ENCODE results near the gene DPPA3. TPM values are rescaled to one million over a fixed set of nuclear protein-coding genes. Genes with fewer than 3 reads are reported as not detected.
"Not testable (repeated sequence)": the region's sequence is repeated elsewhere in the genome, so short reads cannot be mapped to it uniquely, and the experiment has no call there.

DPPA3 gene
- total RNA-seq, 1 donor = not detected

- H3K27ac ChIP-seq (ENCODE audit: low read depth, low read length) = no peak overlapping the region
- no peaks in the 10 kb centered on the region for H3K27me3 ChIP-seq (ENCODE audit: insufficient read depth, low read length)
- no peak overlapping the region for H3K4me3 ChIP-seq (ENCODE audit: insufficient read depth, low read length)
- H3K4me2 ChIP-seq (ENCODE audit: insufficient read depth, low read length) = no peak overlapping the region
- TF ChIP-seq, protein P1, sequence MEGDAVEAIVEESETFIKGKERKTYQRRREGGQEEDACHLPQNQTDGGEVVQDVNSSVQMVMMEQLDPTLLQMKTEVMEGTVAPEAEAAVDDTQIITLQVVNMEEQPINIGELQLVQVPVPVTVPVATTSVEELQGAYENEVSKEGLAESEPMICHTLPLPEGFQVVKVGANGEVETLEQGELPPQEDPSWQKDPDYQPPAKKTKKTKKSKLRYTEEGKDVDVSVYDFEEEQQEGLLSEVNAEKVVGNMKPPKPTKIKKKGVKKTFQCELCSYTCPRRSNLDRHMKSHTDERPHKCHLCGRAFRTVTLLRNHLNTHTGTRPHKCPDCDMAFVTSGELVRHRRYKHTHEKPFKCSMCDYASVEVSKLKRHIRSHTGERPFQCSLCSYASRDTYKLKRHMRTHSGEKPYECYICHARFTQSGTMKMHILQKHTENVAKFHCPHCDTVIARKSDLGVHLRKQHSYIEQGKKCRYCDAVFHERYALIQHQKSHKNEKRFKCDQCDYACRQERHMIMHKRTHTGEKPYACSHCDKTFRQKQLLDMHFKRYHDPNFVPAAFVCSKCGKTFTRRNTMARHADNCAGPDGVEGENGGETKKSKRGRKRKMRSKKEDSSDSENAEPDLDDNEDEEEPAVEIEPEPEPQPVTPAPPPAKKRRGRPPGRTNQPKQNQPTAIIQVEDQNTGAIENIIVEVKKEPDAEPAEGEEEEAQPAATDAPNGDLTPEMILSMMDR (IDR thresholded peaks at IDR 0.05; ENCODE audit: extremely low read depth, low read depth, low read length) = no peak
- no peaks in the 10 kb centered on the region for H3K79me2 ChIP-seq (ENCODE audit: insufficient read depth, low read length)
- H3K36me3 ChIP-seq (ENCODE audit: insufficient read depth, low read length) = no peaks in the 10 kb centered on the region
- DNase-seq (ENCODE audit: insufficient read length, low spot score, missing footprints) = no peak
- no peak overlapping the region for H2AFZ ChIP-seq (ENCODE audit: low read length)
- H3K9me3 ChIP-seq (ENCODE audit: low read depth, low read length) = no peaks in the 10 kb centered on the region
- H4K20me1 ChIP-seq (ENCODE audit: insufficient read depth, low read length) = no peaks in the 10 kb centered on the region
- no peaks in the 10 kb centered on the region for H3K4me1 ChIP-seq (ENCODE audit: insufficient read depth, low read length)
Observed at GRCh38 chr12:7751394-7751793, 40.2 kb downstream of the DPPA3 start.

DNA sequence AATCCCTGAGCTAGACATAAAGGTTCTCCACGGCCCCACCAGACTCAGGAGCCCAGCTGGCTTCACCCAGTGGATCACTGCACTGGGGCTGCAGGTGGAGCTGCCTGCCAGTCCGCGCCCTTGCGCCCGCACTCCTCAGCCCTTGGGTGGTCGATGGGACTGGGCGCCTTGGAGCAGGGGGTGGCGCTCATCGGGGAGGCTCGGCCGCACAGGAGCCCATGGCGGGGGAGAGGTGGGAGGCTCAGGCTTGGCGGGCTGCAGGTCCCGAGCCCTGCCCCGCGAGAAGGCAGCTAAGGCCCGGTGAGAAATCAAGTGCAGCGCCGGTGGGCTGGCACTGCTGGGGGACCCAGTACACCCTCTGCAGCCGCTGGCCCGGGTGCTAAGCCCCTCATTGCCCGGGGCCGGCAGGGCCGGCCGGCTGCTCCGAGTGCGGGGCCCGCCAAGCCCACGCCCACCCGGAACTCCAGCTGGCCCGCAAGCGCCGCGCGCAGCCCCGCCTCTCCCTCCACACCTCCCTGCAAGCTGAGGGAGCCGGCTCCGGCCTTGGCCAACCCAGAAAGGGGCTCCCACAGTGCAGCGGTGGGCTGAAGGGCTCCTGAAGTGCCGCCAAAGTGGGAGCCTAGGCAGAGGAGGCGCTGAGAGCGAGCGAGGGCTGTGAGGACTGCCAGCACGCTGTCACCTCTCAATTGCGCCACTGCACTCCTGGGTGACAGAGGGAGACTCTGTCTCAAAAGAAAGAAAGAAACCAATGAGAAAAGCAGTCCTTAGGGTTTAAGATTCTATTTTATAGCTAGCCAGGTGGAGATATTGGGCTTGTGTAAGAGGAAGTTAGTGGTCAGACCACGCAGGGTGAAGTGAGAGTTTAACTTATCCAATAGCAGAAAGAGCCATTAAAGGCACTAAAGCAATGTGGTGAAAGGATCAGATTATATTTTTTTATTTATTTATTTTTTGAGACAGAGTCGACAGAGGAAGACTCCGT lies 41.0 kb downstream of the DPPA3 start:
- H3K36me3 ChIP-seq (ENCODE audit: insufficient read depth, low read length); H3K27me3 ChIP-seq (ENCODE audit: insufficient read depth, low read length); H4K20me1 ChIP-seq (ENCODE audit: insufficient read depth, low read length); H3K4me1 ChIP-seq (ENCODE audit: insufficient read depth, low read length); H3K27ac ChIP-seq (ENCODE audit: low read depth, low read length); H3K9me3 ChIP-seq (ENCODE audit: low read depth, low read length); H3K4me2 ChIP-seq (ENCODE audit: insufficient read depth, low read length); H3K79me2 ChIP-seq (ENCODE audit: insufficient read depth, low read length); H3K4me3 ChIP-seq (ENCODE audit: insufficient read depth, low read length); DNase-seq (ENCODE audit: insufficient read length, low spot score, missing footprints); H2AFZ ChIP-seq (ENCODE audit: low read length): not testable (repeated sequence)

GRCh38 chr12:7755668-7756067 lies 44.4 kb downstream of the DPPA3 start:
- H3K27me3 ChIP-seq (ENCODE audit: insufficient read depth, low read length); H4K20me1 ChIP-seq (ENCODE audit: insufficient read depth, low read length); H3K4me3 ChIP-seq (ENCODE audit: insufficient read depth, low read length); DNase-seq (ENCODE audit: insufficient read length, low spot score, missing footprints); H3K27ac ChIP-seq (ENCODE audit: low read depth, low read length); H3K79me2 ChIP-seq (ENCODE audit: insufficient read depth, low read length); H3K4me1 ChIP-seq (ENCODE audit: insufficient read depth, low read length); H3K36me3 ChIP-seq (ENCODE audit: insufficient read depth, low read length); H3K4me2 ChIP-seq (ENCODE audit: insufficient read depth, low read length); H3K9me3 ChIP-seq (ENCODE audit: low read depth, low read length); H2AFZ ChIP-seq (ENCODE audit: low read length): not testable (repeated sequence)

DNA sequence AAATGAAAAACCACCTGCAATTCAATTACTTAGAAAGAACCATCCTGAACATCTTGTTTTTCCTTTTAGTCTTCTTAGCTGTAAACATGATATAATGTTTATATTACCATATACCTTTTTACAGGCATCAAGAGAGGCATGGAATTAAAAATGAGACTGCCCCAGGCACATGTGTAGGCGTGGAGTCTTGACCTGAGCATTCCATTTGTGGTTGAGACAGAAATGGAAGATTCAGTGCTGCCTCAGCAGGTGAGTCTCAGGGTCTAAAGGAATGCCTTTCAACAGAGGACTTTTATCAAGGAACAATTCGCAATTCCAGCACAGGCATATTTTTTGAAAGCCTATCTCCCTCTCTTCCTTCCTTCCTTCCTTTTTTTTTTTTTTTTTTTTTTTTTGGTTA lies 45.8 kb downstream of the DPPA3 start:
- no peaks in the 10 kb centered on the region for H3K27me3 ChIP-seq (ENCODE audit: insufficient read depth, low read length)
- TF ChIP-seq, protein P1 (IDR thresholded peaks at IDR 0.05; ENCODE audit: extremely low read depth, low read depth, low read length) = no peak
- no peaks in the 10 kb centered on the region for H3K79me2 ChIP-seq (ENCODE audit: insufficient read depth, low read length)
- H3K4me3 ChIP-seq (ENCODE audit: insufficient read depth, low read length) = no peak overlapping the region
- H3K4me2 ChIP-seq (ENCODE audit: insufficient read depth, low read length) = no peak overlapping the region
- H4K20me1 ChIP-seq (ENCODE audit: insufficient read depth, low read length) = no peaks in the 10 kb centered on the region
- H3K9me3 ChIP-seq (ENCODE audit: low read depth, low read length) = no peaks in the 10 kb centered on the region
- H3K36me3 ChIP-seq (ENCODE audit: insufficient read depth, low read length) = no peaks in the 10 kb centered on the region
- DNase-seq (ENCODE audit: insufficient read length, low spot score, missing footprints) = no peak
- H2AFZ ChIP-seq (ENCODE audit: low read length) = no peak overlapping the region
- H3K27ac ChIP-seq (ENCODE audit: low read depth, low read length) = no peak overlapping the region
- no peaks in the 10 kb centered on the region for H3K4me1 ChIP-seq (ENCODE audit: insufficient read depth, low read length)

DNA sequence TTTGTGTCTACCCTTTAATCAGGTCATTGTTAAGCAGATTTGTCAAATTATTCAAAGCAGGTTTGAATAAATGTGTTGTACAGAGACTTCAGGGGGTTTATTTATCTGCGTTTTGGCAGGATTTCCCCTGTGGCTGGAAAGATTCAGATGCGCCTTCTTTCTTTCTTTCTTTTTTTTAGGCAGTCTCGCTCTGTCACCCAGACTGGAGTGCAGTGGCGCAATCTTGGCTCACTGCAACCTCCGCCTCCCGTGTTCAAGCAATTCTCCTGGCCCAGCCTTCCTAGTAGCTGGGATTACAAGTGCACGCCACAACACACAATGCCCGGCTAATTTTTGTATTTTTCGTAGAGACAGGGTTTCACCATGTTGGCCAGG lies 47.5 kb downstream of the DPPA3 start:
- no peak overlapping the region for H3K4me2 ChIP-seq (ENCODE audit: insufficient read depth, low read length)
- no peaks in the 10 kb centered on the region for H3K36me3 ChIP-seq (ENCODE audit: insufficient read depth, low read length)
- TF ChIP-seq, protein P1 (IDR thresholded peaks at IDR 0.05; ENCODE audit: extremely low read depth, low read depth, low read length) = no peak

More for the DNA sequence above, 47.5 kb downstream of the DPPA3 start:
- H4K20me1 ChIP-seq (ENCODE audit: insufficient read depth, low read length) = no peaks in the 10 kb centered on the region
- DNase-seq (ENCODE audit: insufficient read length, low spot score, missing footprints) = no peak
- H2AFZ ChIP-seq (ENCODE audit: low read length) = no peak overlapping the region
- no peaks in the 10 kb centered on the region for H3K27me3 ChIP-seq (ENCODE audit: insufficient read depth, low read length)
- no peaks in the 10 kb centered on the region for H3K4me1 ChIP-seq (ENCODE audit: insufficient read depth, low read length)
- H3K9me3 ChIP-seq (ENCODE audit: low read depth, low read length) = no peaks in the 10 kb centered on the region
- no peak overlapping the region for H3K27ac ChIP-seq (ENCODE audit: low read depth, low read length)
- H3K79me2 ChIP-seq (ENCODE audit: insufficient read depth, low read length) = no peaks in the 10 kb centered on the region
- no peak overlapping the region for H3K4me3 ChIP-seq (ENCODE audit: insufficient read depth, low read length)
